Cardiac fibroblast (primary cell): ENCODE measurements around the gene ABLIM1.

Experiments
- DNase-seq, 2 donors: peaks; one replicate each; pipeline versions ENCODE4 v3.0.0 to v3.0.0-alpha.2; 2010; ENCODE audit warnings: low read depth in 2 of 2
- H3K4me3 ChIP-seq, 2 donors: replicated peaks in 1 of 2; 1 replicate in 1 of 2; 2 replicates in 1 of 2; pipeline ENCODE4 v1.5.1; 2011; ENCODE audit warnings: low read depth in 2 of 2, low read length in 2 of 2, mild to moderate bottlenecking in 2 of 2, moderate library complexity in 1 of 2
- CTCF ChIP-seq: IDR thresholded peaks from one replicate; pipeline ENCODE4 v1.5.1; 2011; ENCODE audit warnings: low read depth, mild to moderate bottlenecking, low read length, inconsistent platforms

The ABLIM1 gene

GRCh38 chr10:114680543-114681117 is 22.6 kb upstream of the ABLIM1 start:
- no peak for DNase-seq
- no peak for TF ChIP-seq CTCF
- H3K4me3 ChIP-seq, result no peak overlapping the region

GRCh38 chr10:114679552-114679951 is 21.5 kb upstream of the ABLIM1 start:
- no peak for DNase-seq
- H3K4me3 ChIP-seq, result no peak overlapping the region
- no peak for TF ChIP-seq CTCF

GRCh38 chr10:114678820-114679219 is 20.7 kb upstream of the ABLIM1 start:
- no peak overlapping the region for H3K4me3 ChIP-seq
- DNase-seq, result no peak
- TF ChIP-seq CTCF, result no peak

GRCh38 chr10:114678336-114678735 is 20.3 kb upstream of the ABLIM1 start:
- no peak overlapping the region for H3K4me3 ChIP-seq
- no peak for DNase-seq
- TF ChIP-seq CTCF, result no peak

- no peak for DNase-seq
- no peak for TF ChIP-seq CTCF
- H3K4me3 ChIP-seq, result no peak overlapping the region
Observed at GRCh38 chr10:114674346-114674745, 16.3 kb upstream of the ABLIM1 start.

GRCh38 chr10:114669648-114670047 is 11.6 kb upstream of the ABLIM1 start:
- no peak overlapping the region for H3K4me3 ChIP-seq
- TF ChIP-seq CTCF, result no peak
- no peak for DNase-seq
